IMR-90 (cell line): ENCODE measurements around the gene CA12. TPM values are rescaled to one million over a fixed set of nuclear protein-coding genes. Genes with fewer than 3 reads are reported as not detected.
A peak's percentile ranks its signal among the peaks of the same experiment; 100 is the strongest.

Experiments used
- ATAC-seq: fragments of 200-7000 bp; cut with Tn5 transposase; 2 replicates; pipeline ENCODE4 v1.9.1; 2020; ENCODE audit warnings: low read depth, mild to moderate bottlenecking, moderate library complexity
- BruUV-seq: library from RNA; stranded (reverse); fragments of 400-500 nt; replicated peaks from 2 replicates; lab custom pipeline; 2021; lab: Mats Ljungman, UMichigan
- CTCF ChIA-PET: fragments of 300-600 bp; formaldehyde crosslinking; extraction: SDS; loops from one replicate; lab custom pipeline; 2021; ENCODE audit warnings: antibody characterized with exemption; lab: Yijun Ruan, JAX
- POLR2A ChIA-PET: fragments of 300-600 bp; sonication (Branson Sonifier 250); formaldehyde crosslinking; loops from one replicate; lab custom pipeline; 2022; ENCODE audit warnings: antibody characterized with exemption; ENCODE audit not compliant: unreplicated experiment; lab: Charles Lee
- DNase-seq: peaks from one replicate; pipeline ENCODE4 v3.0.0; 2013
- H2AFZ ChIP-seq: replicated peaks from 2 replicates; pipeline ENCODE3; 2013; ENCODE audit warnings: low read length, mild to moderate bottlenecking; ENCODE audit not compliant: poor library complexity
- H2AK5ac ChIP-seq: 2 replicates; pipeline ENCODE4 v1.6.1; 2013; ENCODE audit warnings: low read depth, low read length, inconsistent platforms
- H2AK9ac ChIP-seq: replicated peaks from 2 replicates; pipeline ENCODE3; 2013; ENCODE audit warnings: mild to moderate bottlenecking, low read depth, low read length, moderate library complexity; ENCODE audit not compliant: poor library complexity
- H2BK120ac ChIP-seq: 2 replicates; pipeline ENCODE4 v1.6.1; 2013; ENCODE audit warnings: low read depth, low read length, inconsistent platforms
- H2BK15ac ChIP-seq: 3 replicates; pipeline ENCODE4 v1.6.1; 2013; ENCODE audit warnings: low read depth, low read length, inconsistent platforms
- H2BK20ac ChIP-seq: 2 replicates; pipeline ENCODE4 v1.6.1; 2013; ENCODE audit warnings: low read depth, mild to moderate bottlenecking, inconsistent platforms, low read length, moderate library complexity
- H2BK5ac ChIP-seq: 2 replicates; pipeline ENCODE4 v1.6.1; 2013; ENCODE audit warnings: mild to moderate bottlenecking, low read depth, low read length, inconsistent platforms; ENCODE audit not compliant: poor library complexity, severe bottlenecking
- H3K14ac ChIP-seq: replicated peaks from 2 replicates; pipeline ENCODE4 v1.6.1; 2013; ENCODE audit warnings: low read depth, low read length, inconsistent platforms
- H3K18ac ChIP-seq: 2 replicates; pipeline ENCODE4 v1.6.1; 2013; ENCODE audit warnings: low read depth, low read length, control low read depth
- H3K23ac ChIP-seq: 2 replicates; pipeline ENCODE4 v1.6.1; 2013; ENCODE audit warnings: low read depth, low read length, inconsistent platforms
- H3K27ac ChIP-seq: 2 replicates; pipeline ENCODE4 v1.5.1; 2013; ENCODE audit warnings: mild to moderate bottlenecking, control low read depth, low read length; ENCODE audit not compliant: insufficient read depth
- H3K27me3 ChIP-seq: 2 replicates; pipeline ENCODE4 v1.6.1; 2013; ENCODE audit warnings: low read length; ENCODE audit not compliant: control insufficient read depth, insufficient read depth
- H3K36me3 ChIP-seq: 2 replicates; pipeline ENCODE4 v1.6.1; 2013; ENCODE audit warnings: low read length, mixed read lengths; ENCODE audit not compliant: control insufficient read depth, insufficient read depth
- H3K4ac ChIP-seq: 2 replicates; pipeline ENCODE4 v1.6.1; 2013; ENCODE audit warnings: low read depth, low read length, inconsistent platforms
- H3K4me1 ChIP-seq: 2 replicates; pipeline ENCODE4 v1.6.1; 2013; ENCODE audit warnings: low read length, mixed read lengths; ENCODE audit not compliant: control insufficient read depth, insufficient read depth
- H3K4me2 ChIP-seq: 2 replicates; pipeline ENCODE4 v1.6.1; 2013; ENCODE audit warnings: low read depth, mild to moderate bottlenecking, control low read depth, low read length, moderate library complexity
- H3K4me3 ChIP-seq: 2 replicates; pipeline ENCODE4 v1.5.1; 2013; ENCODE audit warnings: low read depth, mild to moderate bottlenecking, control low read depth, low read length, moderate library complexity; ENCODE audit not compliant: insufficient read depth
- H3K56ac ChIP-seq: 2 replicates; pipeline ENCODE4 v1.6.1; 2013; ENCODE audit warnings: low read length, inconsistent platforms; ENCODE audit not compliant: insufficient read depth; ENCODE audit errors: extremely low read depth
- H3K79me1 ChIP-seq, 2 experiments: 2 replicates each; pipeline ENCODE4 v1.6.1; 2013; ENCODE audit warnings: low read length in 2 of 2, inconsistent platforms in 1 of 2, low read depth in 1 of 2
- H3K9ac ChIP-seq: 2 replicates; pipeline ENCODE4 v1.6.1; 2013; ENCODE audit warnings: low read depth, low read length, control low read depth
- H3K9me1 ChIP-seq: 2 replicates; pipeline ENCODE4 v1.6.1; 2013; ENCODE audit warnings: low read length, inconsistent platforms; ENCODE audit not compliant: insufficient read depth
- H3K9me3 ChIP-seq: 2 replicates; pipeline ENCODE4 v1.6.1; 2013; ENCODE audit warnings: low read length; ENCODE audit not compliant: control insufficient read depth, insufficient read depth
- H4K20me1 ChIP-seq: 2 replicates; pipeline ENCODE4 v1.6.1; 2013; ENCODE audit warnings: low read length, inconsistent platforms; ENCODE audit not compliant: insufficient read depth
- H4K5ac ChIP-seq: 2 replicates; pipeline ENCODE4 v1.6.1; 2013; ENCODE audit warnings: mild to moderate bottlenecking, low read depth, low read length, control low read depth
- H4K8ac ChIP-seq, 2 experiments: 2 replicates each; pipeline ENCODE4 v1.6.1; 2013; ENCODE audit warnings: low read depth in 2 of 2, low read length in 2 of 2, control low read depth in 1 of 2, inconsistent platforms in 1 of 2
- H4K91ac ChIP-seq: 2 replicates; pipeline ENCODE4 v1.6.1; 2013; ENCODE audit warnings: low read depth, low read length, inconsistent platforms; ENCODE audit not compliant: insufficient read depth
- CEBPB ChIP-seq: IDR thresholded peaks from 2 replicates; pipeline ENCODE4 v1.6.1; 2012; ENCODE audit warnings: low read depth, low read length, improper control_type of control experiment
- SMC3 ChIP-seq: fragments of 150-350 bp; IDR thresholded peaks from 2 replicates; pipeline ENCODE4 v1.6.1; 2016; ENCODE audit warnings: low read depth, mild to moderate bottlenecking, antibody characterized with exemption, low read length, moderate library complexity
- WGBS, 2 experiments: methylation state at CpG; one replicate each; pipeline versions ENCODE4 v1.1.5 to v1.1.7; 2013; ENCODE audit warnings: missing lambda C conversion rate in 2 of 2; ENCODE audit not compliant: insufficient read length in 1 of 2; ENCODE audit errors: extremely low coverage in 2 of 2; 5-methylcytosine and 5-hydroxymethylcytosine counted together
- dilution Hi-C: fragments of 300-500 bp; cut with HindIII; formaldehyde crosslinking; loops from one replicate; pipeline ENCODE4 v1.14.3; 2018; ENCODE audit warnings: low sequenced_read_pairs; ENCODE audit not compliant: unreplicated experiment
- in situ Hi-C: fragments of 300-500 bp; cut with MboI; formaldehyde crosslinking; loops from 3 replicates; pipeline ENCODE4 v1.14.3; 2019; ENCODE audit warnings: low sequenced_read_pairs, inconsistent platforms, mixed read lengths
- intact Hi-C: fragments of 100-400 bp; cut with micrococcal nuclease; formaldehyde crosslinking; loops from 2 replicates; pipeline ENCODE4 v1.10.0; 2022
- polyA plus RNA-seq, 3 experiments: library from polyadenylated mRNA; depleted of rRNA; stranded (reverse); fragments of >200 nt; gene quantifications; 2 replicates each; pipeline ENCODE4 v1.2.3, GENCODE V29; 2012; ENCODE audit warnings: low replicate concordance in 1 of 3
- total RNA-seq: library from RNA; depleted of rRNA; stranded (reverse); fragments of >200 nt; gene quantifications from 2 replicates; pipeline ENCODE4 v1.2.3, GENCODE V29; 2012

The CA12 gene
- total and polyA plus RNA-seq, 2 of the 4 experiments (the other 2 are of a cell fraction): 33.7 to 52.6 TPM

- Histone ChIP-seq H3K9ac (no peak overlapping the region), H3K27ac (no peak overlapping the region), H3K9me3 (no peaks in the 10 kb centered on the region), H3K23ac (no peak overlapping the region), H4K8ac (no peak overlapping the region), H3K18ac (no peak overlapping the region), H3K4me1 (peaks cover 2% of the 10 kb centered on the region; the same call in 1 of the 2 replicates), H3K4me2 (no peak overlapping the region), H3K79me1 (no peaks in the 10 kb centered on the region), H2AK9ac (no peak overlapping the region), H3K9me1 (no peaks in the 10 kb centered on the region; the same call in 1 of the 2 replicates), H2BK15ac (no peak overlapping the region), H3K27me3 (peaks cover 14% of the 10 kb centered on the region), H2AFZ (no peak overlapping the region), H3K14ac (no peak overlapping the region), H3K36me3 (no peaks in the 10 kb centered on the region), H4K20me1 (no peaks in the 10 kb centered on the region), H3K4me3 (no peak overlapping the region), H4K5ac (no peak overlapping the region), H4K91ac (no peak overlapping the region), H2BK120ac (no peak overlapping the region), H2BK20ac (no peak overlapping the region), H3K56ac (no peak overlapping the region), H3K4ac (no peak overlapping the region), H2BK5ac (no peak overlapping the region), H2AK5ac (no peak overlapping the region)
- intact Hi-C loops (loop anchor here (10.0 kb wide), 1 partner anchor 314 kb away; no protein-coding TSS in a partner anchor), in situ Hi-C loops (loop anchor here (25.0 kb wide), 1 partner anchor 246 kb away; the partner anchor contains the start of gene RPS27L), dilution Hi-C loops (no loop called here)
- BruUV-seq: no TSS peak
- TF ChIP-seq SMC3: no peak
- peak; percentile 35; the same call in 1 of the 2 replicates for TF ChIP-seq CEBPB
- ChIA-PET POLR2A (interaction anchor here (0.5 kb wide), 1 partner anchor 81 kb away, joined by 3 read pairs; no protein-coding TSS in a partner anchor), CTCF (no interaction called here)
- DNase-seq: no peak
- no peak for ATAC-seq
- WGBS, 2 experiments: no CpG with 5 or more reads among the region's 2 CpGs
Measured at GRCh38 chr15:63408524-63408923, 26.9 kb upstream of the CA12 start.
